ENCODE data around the gene PDLIM5. TPM values are rescaled to one million over a fixed set of nuclear protein-coding genes. Genes with fewer than 3 reads are reported as not detected.

PDLIM5 gene
- total and polyA plus RNA-seq, 2 of the 8 experiments (the other 6 are each of a cell fraction or from before 2014, with no cell fraction given): 37.3 to 62.1 TPM

DNA sequence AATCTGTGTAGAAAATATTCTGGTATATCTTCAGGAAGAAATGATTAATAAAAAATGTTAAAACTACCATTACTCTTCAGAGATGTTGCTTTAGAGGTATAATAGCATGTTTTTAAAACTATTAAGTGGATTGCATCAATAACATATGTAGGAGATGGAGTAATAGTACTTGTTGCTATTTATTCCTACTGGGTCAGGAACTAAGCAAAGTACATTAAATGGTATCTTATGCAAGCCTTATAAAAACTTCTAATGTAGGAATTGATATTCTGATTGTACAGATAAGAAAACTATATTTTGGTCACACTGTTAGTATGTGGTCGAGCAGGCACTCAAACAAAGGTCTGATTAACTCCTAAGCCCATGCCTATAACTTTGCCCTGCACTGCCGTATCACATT, 31.4 kb upstream of the PDLIM5 start:
- FAIRE-seq (no peak), DNase-seq (ENCODE audit: low read depth in 1 of 2, low spot score in 2 of 2) (no peak)
- no peak overlapping the region for H2BK20ac ChIP-seq (ENCODE audit: low read length)
- POLR2A ChIA-PET (ENCODE audit: partially characterized antibody): no interaction called here
- no peak overlapping the region for H4K8ac ChIP-seq (ENCODE audit: extremely low read depth, insufficient read depth, low read length)
- no peak overlapping the region for H4K5ac ChIP-seq (ENCODE audit: insufficient read length, low read depth, low read length)
- H2BK15ac ChIP-seq (ENCODE audit: low read length): no peak overlapping the region
- no peak overlapping the region for H3K9ac ChIP-seq (replicated peaks in 1 of 4; ENCODE audit: extremely low read depth in 1 of 4, low read depth in 3 of 4, low read length in 3 of 4)
- TF ChIP-seq EGR1 (IDR thresholded peaks at IDR 0.05; ENCODE audit: borderline replicate concordance, low read depth, low read length): no peak
- CTCF ChIA-PET (ENCODE audit: partially characterized antibody): no interaction called here
- no peak overlapping the region for H3K27ac ChIP-seq (ENCODE audit: low read depth, low read length)
- no peak overlapping the region for H4K91ac ChIP-seq (replicated peaks; ENCODE audit: insufficient read length, low read length)
- H2BK5ac ChIP-seq (ENCODE audit: low read depth, low read length): no peak overlapping the region
- H3K4me3 ChIP-seq (ENCODE audit: extremely low read depth in 1 of 4, insufficient read depth in 2 of 4, low read depth in 3 of 4, low read length in 4 of 4): no peak overlapping the region
- no peak overlapping the region for H2AFZ ChIP-seq (ENCODE audit: low read length)
- no peaks in the 10 kb centered on the region for H4K20me1 ChIP-seq (replicated peaks in 1 of 2; ENCODE audit: control insufficient read depth in 1 of 2, insufficient read depth in 2 of 2, low read length in 2 of 2)
- no peaks in the 10 kb centered on the region for H3K36me3 ChIP-seq (ENCODE audit: control insufficient read depth in 2 of 4, insufficient read depth in 4 of 4, low read length in 3 of 4)
- no peak overlapping the region for H3K56ac ChIP-seq (replicated peaks; ENCODE audit: insufficient read length, low read depth, low read length)
- no peak overlapping the region for H3K18ac ChIP-seq (ENCODE audit: extremely low read depth, low read length)
- H2BK120ac ChIP-seq (replicated peaks; ENCODE audit: low read depth, low read length): no peak overlapping the region
- no peaks in the 10 kb centered on the region for H3K23me2 ChIP-seq (ENCODE audit: low read depth, low read length)
- 89% methylated on average over 2 of the region's 2 CpGs; no CpG with 5 or more reads in 1 of the 2 experiments for WGBS, 2 experiments (ENCODE audit: extremely low coverage in 1 of 2, insufficient coverage in 1 of 2, insufficient read length in 1 of 2, insufficient replicate concordance in 2 of 2, low coverage in 1 of 2, low lambda C conversion rate in 2 of 2, missing lambda C conversion rate in 1 of 2)
- H3K14ac ChIP-seq (ENCODE audit: insufficient read length): no peak overlapping the region
- H3K79me1 ChIP-seq (ENCODE audit: low read depth, low read length): no peaks in the 10 kb centered on the region
- H3K4ac ChIP-seq (replicated peaks; ENCODE audit: insufficient read length, low read depth, low read length): no peak overlapping the region
- H3K79me2 ChIP-seq (ENCODE audit: control insufficient read depth in 1 of 2, insufficient read depth in 2 of 2, low read length in 2 of 2): no peaks in the 10 kb centered on the region
- no peaks in the 10 kb centered on the region for H3K27me3 ChIP-seq (replicated peaks in 1 of 4; ENCODE audit: control insufficient read depth in 3 of 4, extremely low read depth in 1 of 4, insufficient read depth in 3 of 4, low read length in 3 of 4)
- H3K4me1 ChIP-seq (replicated peaks in 1 of 4; ENCODE audit: control insufficient read depth in 3 of 4, insufficient read depth in 4 of 4, low read length in 3 of 4): no peaks in the 10 kb centered on the region
- H3K23ac ChIP-seq (ENCODE audit: insufficient read length): no peak overlapping the region
- no peak overlapping the region for H3K4me2 ChIP-seq (ENCODE audit: insufficient read depth in 1 of 2, low read depth in 2 of 2, low read length in 2 of 2)
- no peak overlapping the region for H2BK12ac ChIP-seq (ENCODE audit: low read depth, low read length)
- H3K9me3 ChIP-seq (ENCODE audit: insufficient read depth in 2 of 2, low read depth in 1 of 2, low read length in 1 of 2): peaks cover 0 to 3% of the 10 kb centered on the region in 2 experiments; a peak in 1 of 4 replicates
- H2AK5ac ChIP-seq (ENCODE audit: low read depth, low read length): no peak overlapping the region

All from H1 (cell line).